ENCODE data around the gene IGF1R. TPM values are rescaled to one million over a fixed set of nuclear protein-coding genes. Genes with fewer than 3 reads are reported as not detected.

Gene IGF1R
- total and polyA plus RNA-seq, 2 experiments from 2014 or later, result 9.5 to 92.4 TPM

- no peak overlapping the region for H3K4me3 ChIP-seq
- no peak for DNase-seq (ENCODE audit: low read depth in 1 of 2, low spot score in 1 of 2)
- no peak overlapping the region for H3K27ac ChIP-seq
- no peaks in the 10 kb centered on the region for H3K36me3 ChIP-seq
- TF ChIP-seq CTCF (IDR thresholded peaks at IDR 0.05; ENCODE audit: low read depth, low read length), result no peak
- H3K9me3 ChIP-seq (ENCODE audit: low read depth), result no peaks in the 10 kb centered on the region
- H3K27me3 ChIP-seq, result no peaks in the 10 kb centered on the region
- peaks cover 40% of the 10 kb centered on the region for H3K4me1 ChIP-seq (ENCODE audit: low read depth)
Observed at GRCh38 chr15:98703126-98703685, 54.9 kb downstream of the IGF1R start.

- no peak overlapping the region for H3K4me3 ChIP-seq
- no peaks in the 10 kb centered on the region for H3K36me3 ChIP-seq
- no peaks in the 10 kb centered on the region for H3K27me3 ChIP-seq
- peaks cover 34% of the 10 kb centered on the region for H3K4me1 ChIP-seq (ENCODE audit: low read depth)
- H3K9me3 ChIP-seq (ENCODE audit: low read depth), result no peaks in the 10 kb centered on the region
- no peak overlapping the region for H3K27ac ChIP-seq
- no peak for TF ChIP-seq CTCF (IDR thresholded peaks at IDR 0.05; ENCODE audit: low read depth, low read length)
- no peak for DNase-seq (ENCODE audit: low read depth in 1 of 2, low spot score in 1 of 2)
Observed at GRCh38 chr15:98705070-98705469, 56.7 kb downstream of the IGF1R start.

GRCh38 chr15:98706387-98706786, 58.0 kb downstream of the IGF1R start:
- H3K4me3 ChIP-seq, result no peak overlapping the region
- H3K9me3 ChIP-seq (ENCODE audit: low read depth), result no peaks in the 10 kb centered on the region
- H3K4me1 ChIP-seq (ENCODE audit: low read depth), result peaks cover 32% of the 10 kb centered on the region
- no peak for DNase-seq (ENCODE audit: low read depth in 1 of 2, low spot score in 1 of 2)
- H3K36me3 ChIP-seq, result no peaks in the 10 kb centered on the region
- H3K27ac ChIP-seq, result no peak overlapping the region
- H3K27me3 ChIP-seq, result no peaks in the 10 kb centered on the region
- TF ChIP-seq CTCF (IDR thresholded peaks at IDR 0.05; ENCODE audit: low read depth, low read length), result no peak

- H3K27me3 ChIP-seq, result no peaks in the 10 kb centered on the region
- H3K4me1 ChIP-seq (ENCODE audit: low read depth), result peaks cover 32% of the 10 kb centered on the region
- H3K27ac ChIP-seq, result no peak overlapping the region
- TF ChIP-seq CTCF (IDR thresholded peaks at IDR 0.05; ENCODE audit: low read depth, low read length), result no peak
- H3K36me3 ChIP-seq, result no peaks in the 10 kb centered on the region
- H3K4me3 ChIP-seq, result no peak overlapping the region
- no peaks in the 10 kb centered on the region for H3K9me3 ChIP-seq (ENCODE audit: low read depth)
- DNase-seq (ENCODE audit: low read depth in 1 of 2, low spot score in 1 of 2), result no peak
Observed at GRCh38 chr15:98706986-98707385, 58.6 kb downstream of the IGF1R start.

- no peaks in the 10 kb centered on the region for H3K9me3 ChIP-seq (ENCODE audit: low read depth)
- peak in 1 of 2 donors; percentile 34 for DNase-seq (ENCODE audit: low read depth in 1 of 2, low spot score in 1 of 2)
- no peaks in the 10 kb centered on the region for H3K27me3 ChIP-seq
- no peak overlapping the region for H3K4me3 ChIP-seq
- H3K27ac ChIP-seq, result peak overlapping the region; percentile 37
- H3K4me1 ChIP-seq (ENCODE audit: low read depth), result peaks cover 32% of the 10 kb centered on the region
- H3K36me3 ChIP-seq, result no peaks in the 10 kb centered on the region
- TF ChIP-seq CTCF (IDR thresholded peaks at IDR 0.05; ENCODE audit: low read depth, low read length), result no peak
Observed at GRCh38 chr15:98708037-98708590, 59.8 kb downstream of the IGF1R start.
